Activated T-helper 1 cell treated with anti-CD3 and anti-CD28 coated beads, Interleukin-12 subunit alpha, Interleukin-12 subunit beta, Interleukin-2, Interleukin-4 antibody, amounts not matched to agents 30 ng/mL and 10 ng/mL and 1 ng/mL, durations not matched to agents 14 hours and 24 hours and 36 hours (primary cell): ENCODE data around the gene FUNDC2. TPM values are rescaled to one million over a fixed set of nuclear protein-coding genes. Genes with fewer than 3 reads are reported as not detected.
A peak's percentile ranks its signal among the peaks of the same experiment; 100 is the strongest.

Experiments used
- DNase-seq: peaks from one replicate; pipeline ENCODE4 v3.0.0; 2021; ENCODE audit warnings: low spot score
- H3K27ac Mint-ChIP-seq: one replicate; pipeline ENCODE4 v1.8.0; 2021; ENCODE audit warnings: mild to moderate bottlenecking, mixed read lengths
- H3K27me3 Mint-ChIP-seq: one replicate; pipeline ENCODE4 v1.8.0; 2022; ENCODE audit warnings: mild to moderate bottlenecking, moderate library complexity, mixed read lengths; ENCODE audit not compliant: insufficient read depth
- H3K36me3 Mint-ChIP-seq: one replicate; pipeline ENCODE4 v1.8.0; 2021; ENCODE audit warnings: low read depth, mixed read lengths
- H3K4me1 Mint-ChIP-seq: one replicate; pipeline ENCODE4 v1.8.0; 2021; ENCODE audit warnings: low read depth, mixed read lengths
- H3K4me3 Mint-ChIP-seq: one replicate; pipeline ENCODE4 v1.8.0; 2021; ENCODE audit warnings: mild to moderate bottlenecking, moderate library complexity, mixed read lengths
- H3K9me3 Mint-ChIP-seq: one replicate; pipeline ENCODE4 v1.8.0; 2021; ENCODE audit warnings: mixed read lengths
- intact Hi-C: fragments of 100-400 bp; cut with micrococcal nuclease; formaldehyde crosslinking; loops from one replicate; pipeline ENCODE4 v1.15.1; 2024
- total RNA-seq: library from RNA; stranded (reverse); gene quantifications from 2 replicates; pipeline ENCODE4 v1.2.3, GENCODE V29; 2022

The FUNDC2 gene
- 74.1 and 79.1 TPM in 2 replicates for total RNA-seq

- intact Hi-C loops = loop anchor here (1.0 to 5.0 kb wide), 9 partner anchors 30 to 930 kb away; partner anchors contain the start of genes BRCC3, CMC4, MECP2 and MTCP1
- no peaks in the 10 kb centered on the region for H3K36me3 Mint-ChIP-seq
Observed at GRCh38 chrX:155026727-155027508, at the start of gene FUNDC2. Gene FUNDC2, plus strand, starts transcription at chrX:155026844. Its CDS starts 95 bp downstream, at chrX:155026939.

GRCh38 chrX:154979629-154980028, 47.0 kb upstream of the FUNDC2 start:
- H3K4me3 Mint-ChIP-seq = no peak overlapping the region
- peaks cover 5% of the 10 kb centered on the region for H3K9me3 Mint-ChIP-seq
- peaks cover 6% of the 10 kb centered on the region for H3K27me3 Mint-ChIP-seq
- H3K27ac Mint-ChIP-seq = no peak overlapping the region
- DNase-seq = no peak
- H3K4me1 Mint-ChIP-seq = peaks cover 15% of the 10 kb centered on the region
- intact Hi-C loops = loop anchor here (1.0 to 2.0 kb wide), 7 partner anchors 47 to 841 kb away; partner anchors contain the start of genes FUNDC2 and VBP1
- no peaks in the 10 kb centered on the region for H3K36me3 Mint-ChIP-seq

More at GRCh38 chrX:155026727-155027508, at the start of gene FUNDC2:
- H3K27ac Mint-ChIP-seq = peak within 1 kb of the TSS; percentile 93
- peaks cover 4% of the 10 kb centered on the region for H3K27me3 Mint-ChIP-seq
- peak within 1 kb of the TSS; percentile 89 for H3K4me3 Mint-ChIP-seq
- peaks cover 21% of the 10 kb centered on the region for H3K4me1 Mint-ChIP-seq
- no peaks in the 10 kb centered on the region for H3K9me3 Mint-ChIP-seq
- peak; percentile 92 for DNase-seq

- Mint-ChIP-seq H3K27ac (peak overlapping the region; percentile 72), H3K27me3 (peaks cover under 1% of the 10 kb centered on the region), H3K9me3 (peaks cover 5% of the 10 kb centered on the region), H3K4me1 (peaks cover 15% of the 10 kb centered on the region), H3K36me3 (no peaks in the 10 kb centered on the region), H3K4me3 (peak overlapping the region; percentile 79)
- intact Hi-C loops = loop anchor here (1.0 to 2.0 kb wide), 9 partner anchors 46 to 840 kb away; partner anchors contain the start of genes FUNDC2 and VBP1
- DNase-seq = peak; percentile 67
Observed at GRCh38 chrX:154980330-154981115, 46.1 kb upstream of the FUNDC2 start.

GRCh38 chrX:154981116-154981411, 45.6 kb upstream of the FUNDC2 start:
- H3K27ac Mint-ChIP-seq = no peak overlapping the region
- no peaks in the 10 kb centered on the region for H3K27me3 Mint-ChIP-seq
- intact Hi-C loops = loop anchor here (1.0 to 2.0 kb wide), 6 partner anchors 62 to 840 kb away; partner anchors contain the start of gene VBP1
- peaks cover 15% of the 10 kb centered on the region for H3K4me1 Mint-ChIP-seq
- no peaks in the 10 kb centered on the region for H3K36me3 Mint-ChIP-seq
- no peak for DNase-seq
- H3K4me3 Mint-ChIP-seq = peak overlapping the region; percentile 79
- peaks cover 5% of the 10 kb centered on the region for H3K9me3 Mint-ChIP-seq

GRCh38 chrX:154986826-154987575, 39.6 kb upstream of the FUNDC2 start:
- no peak for DNase-seq
- intact Hi-C loops = no loop called here
- Mint-ChIP-seq H3K36me3 (no peaks in the 10 kb centered on the region), H3K4me3 (no peak overlapping the region), H3K9me3 (no peaks in the 10 kb centered on the region), H3K27me3 (peaks cover 2% of the 10 kb centered on the region), H3K4me1 (peaks cover 18% of the 10 kb centered on the region), H3K27ac (no peak overlapping the region)

GRCh38 chrX:154987940-154988339, 38.7 kb upstream of the FUNDC2 start:
- H3K4me3 Mint-ChIP-seq = no peak overlapping the region
- intact Hi-C loops = no loop called here

GRCh38 chrX:154988719-154989118, 37.9 kb upstream of the FUNDC2 start:
- no peak for DNase-seq
- Mint-ChIP-seq H3K4me3 (no peak overlapping the region), H3K27me3 (peaks cover 2% of the 10 kb centered on the region), H3K4me1 (peaks cover 18% of the 10 kb centered on the region), H3K9me3 (no peaks in the 10 kb centered on the region), H3K27ac (no peak overlapping the region), H3K36me3 (no peaks in the 10 kb centered on the region)
- intact Hi-C loops = no loop called here

More at GRCh38 chrX:154987940-154988339, 38.7 kb upstream of the FUNDC2 start:
- no peak overlapping the region for H3K27ac Mint-ChIP-seq
- H3K4me1 Mint-ChIP-seq = peaks cover 18% of the 10 kb centered on the region
- H3K9me3 Mint-ChIP-seq = no peaks in the 10 kb centered on the region
- H3K36me3 Mint-ChIP-seq = no peaks in the 10 kb centered on the region
- H3K27me3 Mint-ChIP-seq = peaks cover 2% of the 10 kb centered on the region
- no peak for DNase-seq

GRCh38 chrX:154990496-154990895, 36.1 kb upstream of the FUNDC2 start:
- H3K36me3 Mint-ChIP-seq = no peaks in the 10 kb centered on the region
- H3K27me3 Mint-ChIP-seq = peaks cover 2% of the 10 kb centered on the region
- H3K27ac Mint-ChIP-seq = no peak overlapping the region
- intact Hi-C loops = loop anchor here (2.0 kb wide), 1 partner anchor 80 kb away; the partner anchor contains the start of genes BRCC3, CMC4 and MTCP1
- H3K9me3 Mint-ChIP-seq = no peaks in the 10 kb centered on the region
- no peak overlapping the region for H3K4me3 Mint-ChIP-seq
- DNase-seq = no peak
- peaks cover 18% of the 10 kb centered on the region for H3K4me1 Mint-ChIP-seq

GRCh38 chrX:154991039-154991438, 35.6 kb upstream of the FUNDC2 start:
- intact Hi-C loops = loop anchor here (2.0 kb wide), 1 partner anchor 80 kb away; the partner anchor contains the start of genes BRCC3, CMC4 and MTCP1
- H3K36me3 Mint-ChIP-seq = no peaks in the 10 kb centered on the region
- H3K4me3 Mint-ChIP-seq = no peak overlapping the region
- no peaks in the 10 kb centered on the region for H3K9me3 Mint-ChIP-seq
- peaks cover 18% of the 10 kb centered on the region for H3K4me1 Mint-ChIP-seq
- DNase-seq = no peak
- H3K27ac Mint-ChIP-seq = no peak overlapping the region
- H3K27me3 Mint-ChIP-seq = peaks cover 2% of the 10 kb centered on the region

- no peaks in the 10 kb centered on the region for H3K36me3 Mint-ChIP-seq
- no peak for DNase-seq
- intact Hi-C loops = loop anchor here (2.0 kb wide), 1 partner anchor 79 kb away; the partner anchor contains the start of genes BRCC3, CMC4 and MTCP1
- H3K9me3 Mint-ChIP-seq = no peaks in the 10 kb centered on the region
- peaks cover 18% of the 10 kb centered on the region for H3K4me1 Mint-ChIP-seq
- no peak overlapping the region for H3K4me3 Mint-ChIP-seq
- H3K27me3 Mint-ChIP-seq = peaks cover 2% of the 10 kb centered on the region
- H3K27ac Mint-ChIP-seq = no peak overlapping the region
Observed at GRCh38 chrX:154991476-154991875, 35.2 kb upstream of the FUNDC2 start.

- intact Hi-C loops = no loop called here
Observed at GRCh38 chrX:154998204-154998880, 28.3 kb upstream of the FUNDC2 start.

GRCh38 chrX:155000841-155001240, 25.8 kb upstream of the FUNDC2 start:
- intact Hi-C loops = no loop called here
- H3K9me3 Mint-ChIP-seq = peaks cover 5% of the 10 kb centered on the region
- H3K4me1 Mint-ChIP-seq = no peaks in the 10 kb centered on the region
- DNase-seq = no peak
- no peak overlapping the region for H3K27ac Mint-ChIP-seq
- peaks cover 7% of the 10 kb centered on the region for H3K27me3 Mint-ChIP-seq
- H3K36me3 Mint-ChIP-seq = no peaks in the 10 kb centered on the region
- no peak overlapping the region for H3K4me3 Mint-ChIP-seq

More at GRCh38 chrX:154998204-154998880, 28.3 kb upstream of the FUNDC2 start:
- Mint-ChIP-seq H3K36me3 (no peaks in the 10 kb centered on the region), H3K4me3 (no peak overlapping the region), H3K4me1 (no peaks in the 10 kb centered on the region), H3K27me3 (peaks cover 4% of the 10 kb centered on the region), H3K9me3 (peaks cover 5% of the 10 kb centered on the region), H3K27ac (no peak overlapping the region)
- DNase-seq = no peak
